Panc1 (cell line): ENCODE measurements around the gene MFAP3.

Experiments
- POLR2AphosphoS5 ChIP-seq: IDR thresholded peaks from 2 replicates; pipeline ENCODE4 v1.6.1; 2012; ENCODE audit warnings: mild to moderate bottlenecking, low read depth, low read length, moderate library complexity
- SIN3A ChIP-seq: IDR thresholded peaks from 2 replicates; pipeline ENCODE4 v1.6.1; 2012; ENCODE audit warnings: low read depth, mild to moderate bottlenecking, low read length, moderate library complexity, borderline replicate concordance; ENCODE audit not compliant: insufficient read depth
- TCF7L2 ChIP-seq: IDR thresholded peaks from 2 replicates; pipeline ENCODE4 v1.6.1; 2011; ENCODE audit warnings: mild to moderate bottlenecking, low read depth, low read length, inconsistent platforms
- TF ChIP-seq, protein P1 (sequence below): fragments of 450-650 bp; IDR thresholded peaks from 2 replicates; pipeline ENCODE4 v1.5.1; 2017; ENCODE audit warnings: mild to moderate bottlenecking
- TF ChIP-seq, protein P2 (sequence below), 2 experiments: IDR thresholded peaks; 2 replicates each; pipeline ENCODE4 v1.6.1; 2011 to 2012; ENCODE audit warnings: low read depth in 2 of 2, control low read depth in 1 of 2, low read length in 1 of 2, mild to moderate bottlenecking in 1 of 2, moderate library complexity in 1 of 2; ENCODE audit not compliant: insufficient read depth in 1 of 2

DNA sequence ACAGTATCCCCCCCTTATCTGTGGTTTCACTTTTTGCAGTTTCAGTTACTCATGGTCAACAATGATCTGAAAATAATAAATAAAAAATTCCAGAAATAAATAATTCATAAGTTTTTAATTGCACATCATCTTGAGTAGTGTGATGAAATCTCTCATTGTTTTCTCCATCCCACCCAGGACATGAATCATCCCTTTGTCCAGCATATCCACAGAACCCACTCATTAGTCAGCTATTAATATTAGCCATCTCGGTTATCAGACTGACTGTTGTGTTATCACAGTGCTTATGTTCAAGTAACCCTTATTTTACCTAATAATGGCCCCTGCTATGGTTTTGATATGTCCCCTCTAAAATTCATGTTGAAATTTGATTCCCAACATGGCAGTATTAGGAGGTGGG, 40.8 kb upstream of the MFAP3 start:
- TF ChIP-seq, protein P1, sequence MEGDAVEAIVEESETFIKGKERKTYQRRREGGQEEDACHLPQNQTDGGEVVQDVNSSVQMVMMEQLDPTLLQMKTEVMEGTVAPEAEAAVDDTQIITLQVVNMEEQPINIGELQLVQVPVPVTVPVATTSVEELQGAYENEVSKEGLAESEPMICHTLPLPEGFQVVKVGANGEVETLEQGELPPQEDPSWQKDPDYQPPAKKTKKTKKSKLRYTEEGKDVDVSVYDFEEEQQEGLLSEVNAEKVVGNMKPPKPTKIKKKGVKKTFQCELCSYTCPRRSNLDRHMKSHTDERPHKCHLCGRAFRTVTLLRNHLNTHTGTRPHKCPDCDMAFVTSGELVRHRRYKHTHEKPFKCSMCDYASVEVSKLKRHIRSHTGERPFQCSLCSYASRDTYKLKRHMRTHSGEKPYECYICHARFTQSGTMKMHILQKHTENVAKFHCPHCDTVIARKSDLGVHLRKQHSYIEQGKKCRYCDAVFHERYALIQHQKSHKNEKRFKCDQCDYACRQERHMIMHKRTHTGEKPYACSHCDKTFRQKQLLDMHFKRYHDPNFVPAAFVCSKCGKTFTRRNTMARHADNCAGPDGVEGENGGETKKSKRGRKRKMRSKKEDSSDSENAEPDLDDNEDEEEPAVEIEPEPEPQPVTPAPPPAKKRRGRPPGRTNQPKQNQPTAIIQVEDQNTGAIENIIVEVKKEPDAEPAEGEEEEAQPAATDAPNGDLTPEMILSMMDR, result no peak
- no peak for TF ChIP-seq POLR2AphosphoS5
- TF ChIP-seq, protein P2, sequence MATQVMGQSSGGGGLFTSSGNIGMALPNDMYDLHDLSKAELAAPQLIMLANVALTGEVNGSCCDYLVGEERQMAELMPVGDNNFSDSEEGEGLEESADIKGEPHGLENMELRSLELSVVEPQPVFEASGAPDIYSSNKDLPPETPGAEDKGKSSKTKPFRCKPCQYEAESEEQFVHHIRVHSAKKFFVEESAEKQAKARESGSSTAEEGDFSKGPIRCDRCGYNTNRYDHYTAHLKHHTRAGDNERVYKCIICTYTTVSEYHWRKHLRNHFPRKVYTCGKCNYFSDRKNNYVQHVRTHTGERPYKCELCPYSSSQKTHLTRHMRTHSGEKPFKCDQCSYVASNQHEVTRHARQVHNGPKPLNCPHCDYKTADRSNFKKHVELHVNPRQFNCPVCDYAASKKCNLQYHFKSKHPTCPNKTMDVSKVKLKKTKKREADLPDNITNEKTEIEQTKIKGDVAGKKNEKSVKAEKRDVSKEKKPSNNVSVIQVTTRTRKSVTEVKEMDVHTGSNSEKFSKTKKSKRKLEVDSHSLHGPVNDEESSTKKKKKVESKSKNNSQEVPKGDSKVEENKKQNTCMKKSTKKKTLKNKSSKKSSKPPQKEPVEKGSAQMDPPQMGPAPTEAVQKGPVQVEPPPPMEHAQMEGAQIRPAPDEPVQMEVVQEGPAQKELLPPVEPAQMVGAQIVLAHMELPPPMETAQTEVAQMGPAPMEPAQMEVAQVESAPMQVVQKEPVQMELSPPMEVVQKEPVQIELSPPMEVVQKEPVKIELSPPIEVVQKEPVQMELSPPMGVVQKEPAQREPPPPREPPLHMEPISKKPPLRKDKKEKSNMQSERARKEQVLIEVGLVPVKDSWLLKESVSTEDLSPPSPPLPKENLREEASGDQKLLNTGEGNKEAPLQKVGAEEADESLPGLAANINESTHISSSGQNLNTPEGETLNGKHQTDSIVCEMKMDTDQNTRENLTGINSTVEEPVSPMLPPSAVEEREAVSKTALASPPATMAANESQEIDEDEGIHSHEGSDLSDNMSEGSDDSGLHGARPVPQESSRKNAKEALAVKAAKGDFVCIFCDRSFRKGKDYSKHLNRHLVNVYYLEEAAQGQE (IDR thresholded peaks at IDR 0.05; ENCODE audit: insufficient read depth in 1 of 2, low read depth in 2 of 2, low read length in 1 of 2), result no peak
- TF ChIP-seq SIN3A, result no peak
- no peak for TF ChIP-seq TCF7L2
